Cortex of kidney (tissue), 1 donor: ENCODE results near the gene TACO1.

ENCODE experiments used
- DNase-seq: peaks from one replicate; lab custom pipeline; 2025; lab: John Stamatoyannopoulos, UW

Gene TACO1

DNA sequence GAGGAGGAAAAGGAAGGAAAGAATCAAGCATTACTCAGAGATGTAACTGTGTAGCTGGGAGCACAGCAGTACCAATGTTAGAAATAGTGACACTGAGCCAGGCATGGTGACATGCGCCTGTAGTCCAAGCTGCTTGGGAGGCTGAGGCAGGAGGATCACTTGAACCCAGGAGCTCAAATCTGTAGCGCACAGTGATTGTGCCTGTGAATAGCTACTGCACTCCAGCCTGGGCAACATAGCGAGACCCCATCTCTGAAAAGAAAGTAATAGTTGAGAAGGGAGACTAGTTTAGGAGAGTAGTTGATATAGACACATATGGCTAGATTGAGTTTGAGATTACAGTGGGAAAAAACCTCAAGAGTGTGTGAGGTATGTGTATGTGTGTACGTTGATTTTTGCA lies 39.3 kb downstream of the TACO1 start:
- no peak for DNase-seq

DNA sequence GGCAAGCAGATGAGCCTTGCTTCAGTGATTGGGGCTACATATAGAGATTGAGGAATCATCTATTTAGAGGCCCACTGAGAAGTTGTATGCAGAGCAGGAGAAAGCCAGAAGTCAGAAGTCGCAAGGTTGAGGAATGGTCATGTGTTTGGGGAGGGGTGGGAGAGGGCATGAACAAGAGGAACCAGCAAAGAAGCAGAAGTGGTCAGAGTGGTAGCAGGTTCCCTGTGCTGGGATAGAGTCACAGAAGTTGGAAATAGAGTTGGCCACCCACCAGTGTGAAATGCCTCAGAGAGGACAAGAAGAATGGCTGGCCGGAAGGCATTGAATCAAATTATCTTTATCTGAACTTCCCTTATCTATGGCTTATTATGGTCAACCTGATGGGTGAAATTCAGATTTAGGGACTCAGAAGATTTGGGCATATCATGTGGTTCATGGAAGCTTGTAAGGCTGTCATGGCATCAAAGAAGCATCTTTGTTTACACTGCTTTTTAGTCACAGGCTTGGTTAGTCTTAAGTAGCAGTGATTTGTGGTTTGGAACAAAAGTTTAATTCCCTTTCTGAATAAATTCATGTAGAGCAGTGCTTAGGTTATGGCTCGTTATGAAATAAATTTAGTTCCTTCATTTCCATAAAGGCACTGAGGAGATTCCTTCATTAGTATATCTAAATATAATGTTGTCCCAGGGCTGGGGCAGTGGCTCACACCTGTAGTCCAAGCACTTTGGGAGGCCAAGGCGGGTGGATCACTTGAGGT lies 41.2 kb downstream of the TACO1 start:
- DNase-seq: no peak

DNA sequence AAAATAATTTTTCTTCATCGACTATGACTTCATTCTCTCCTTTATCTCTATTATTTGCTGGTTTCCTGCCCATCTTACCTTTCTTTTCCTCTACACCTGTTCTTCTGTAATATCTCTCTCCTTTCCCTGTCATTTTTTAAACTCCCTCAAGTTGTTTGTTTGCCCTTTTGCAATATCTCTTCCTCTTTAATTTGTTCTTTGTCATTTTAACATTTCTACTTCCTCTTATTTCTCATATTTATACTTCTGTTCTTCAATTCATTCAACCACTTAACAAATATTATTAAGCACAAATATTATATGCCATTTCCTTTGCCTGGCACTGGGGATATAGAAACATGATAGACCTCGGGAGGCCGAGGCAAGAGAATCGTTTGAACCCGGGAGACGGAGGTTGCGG lies 44.2 kb downstream of the TACO1 start:
- no peak for DNase-seq

DNA sequence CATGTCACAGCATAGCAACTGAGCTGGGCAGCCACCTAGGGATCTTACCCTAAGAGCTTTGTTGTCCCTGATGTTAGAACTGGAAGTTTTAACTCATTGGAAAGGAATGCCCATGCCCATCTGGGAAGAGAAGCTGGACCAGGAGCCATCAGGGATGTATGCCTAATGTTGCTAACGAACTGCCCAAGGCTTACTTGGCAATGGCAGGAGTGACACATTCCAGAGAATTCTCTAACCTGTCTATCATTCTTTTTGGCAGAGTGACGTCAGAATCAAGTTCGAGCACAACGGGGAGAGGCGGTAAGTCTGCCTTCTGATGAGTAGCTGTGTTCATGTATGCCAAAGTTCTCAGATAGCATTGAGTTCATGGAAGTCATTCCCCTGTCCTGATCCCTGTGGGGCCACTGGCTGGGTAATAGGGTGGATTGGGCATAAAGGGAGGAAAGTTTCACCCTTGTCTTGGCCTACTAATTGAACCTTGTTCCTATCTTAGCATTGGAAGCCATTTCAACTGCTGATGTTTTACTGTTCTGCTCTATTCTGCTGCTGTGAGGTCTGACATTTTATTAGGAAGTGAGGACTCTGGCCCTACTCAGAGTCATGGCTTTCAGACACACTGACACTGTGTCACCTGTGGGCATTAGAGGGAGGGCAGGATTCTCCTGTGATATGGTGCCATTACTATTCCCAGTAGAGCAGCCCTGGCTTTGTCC lies 45.2 kb downstream of the TACO1 start:
- DNase-seq: no peak

DNA sequence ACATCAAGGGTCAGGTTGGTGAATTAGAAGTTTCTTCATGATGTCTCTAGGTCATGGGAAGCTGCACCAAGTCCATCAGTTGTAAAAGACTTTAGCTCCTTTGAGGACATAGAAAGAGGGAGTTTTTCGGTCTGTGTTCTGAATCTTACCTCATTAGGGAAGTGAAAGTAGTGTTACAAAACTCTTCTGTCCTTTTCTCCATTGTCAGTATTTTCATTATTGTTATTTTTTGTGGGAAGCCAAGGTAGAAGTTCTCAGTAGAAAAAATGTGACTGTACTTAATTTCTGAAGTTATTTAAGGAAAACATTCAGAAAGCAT lies 45.8 kb downstream of the TACO1 start:
- DNase-seq: no peak

DNA sequence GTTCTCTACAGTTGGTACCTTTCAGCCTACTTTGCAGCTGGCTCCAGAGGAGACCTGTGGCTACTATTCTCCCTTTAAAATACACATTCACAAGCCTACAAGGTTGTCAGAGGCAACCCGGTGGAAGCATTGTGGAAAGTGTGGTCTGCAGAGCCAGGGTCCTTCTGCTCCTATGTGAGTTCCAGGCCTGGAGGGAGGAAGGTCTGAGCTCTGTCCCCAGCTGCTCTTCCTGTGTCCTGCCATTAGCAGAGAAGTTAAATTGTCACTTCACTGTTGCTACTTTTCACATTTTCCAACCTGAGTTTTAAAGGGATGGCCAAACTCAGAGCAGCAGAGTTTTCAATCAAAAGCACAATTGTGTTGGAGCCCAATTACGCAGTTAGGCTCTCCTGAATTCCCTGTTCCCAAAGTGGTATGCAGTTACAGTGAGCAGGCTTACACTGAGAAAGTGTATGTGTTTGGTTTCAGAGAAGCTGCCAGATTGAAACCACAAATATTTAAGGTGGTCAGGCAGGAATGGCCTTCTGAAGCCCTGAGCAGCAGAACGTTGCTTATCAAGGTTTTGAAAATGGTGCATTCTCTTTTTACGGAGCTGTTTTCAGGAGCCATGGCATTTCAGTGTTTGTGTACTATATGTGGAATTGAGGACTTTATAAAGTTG lies 46.5 kb downstream of the TACO1 start:
- no peak for DNase-seq

DNA sequence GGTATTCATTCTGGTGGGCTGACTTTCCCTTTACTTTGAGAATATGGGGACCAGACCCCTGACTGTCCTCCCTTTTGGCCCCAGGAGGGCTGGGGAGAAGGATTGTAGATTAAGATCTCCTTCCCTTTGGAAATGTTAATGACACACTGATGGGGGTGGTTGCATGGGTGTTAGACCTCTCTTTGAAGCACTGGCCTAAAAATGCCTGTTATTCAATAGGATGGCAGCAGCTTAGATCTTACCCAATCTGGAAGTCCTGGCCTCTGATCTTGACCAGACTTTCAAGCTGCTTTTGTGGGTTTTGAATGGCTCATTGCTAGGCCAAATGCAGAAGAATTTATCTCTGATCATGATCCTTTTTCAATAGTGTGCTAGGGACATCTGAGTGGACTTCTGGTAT lies 47.2 kb downstream of the TACO1 start:
- DNase-seq: no peak

DNA sequence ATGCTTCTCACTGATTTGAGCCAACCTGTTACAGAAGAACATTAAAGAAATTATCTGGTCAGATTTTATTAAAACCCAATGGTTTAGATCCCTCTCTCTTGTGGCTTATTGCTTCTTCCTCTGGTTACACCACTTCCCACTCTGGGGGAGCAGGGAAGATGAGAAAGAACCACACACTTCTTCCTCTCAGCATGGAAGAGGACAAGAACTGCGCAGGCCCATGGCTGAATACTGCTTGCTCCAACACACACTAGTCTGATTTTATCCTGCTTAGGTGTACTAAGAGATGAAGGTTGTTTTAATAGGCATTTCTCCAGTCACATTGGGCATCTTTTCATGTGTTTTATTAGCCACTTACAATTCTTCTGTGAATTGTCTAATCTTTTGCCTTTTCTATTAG lies 49.1 kb downstream of the TACO1 start:
- DNase-seq: no peak

DNA sequence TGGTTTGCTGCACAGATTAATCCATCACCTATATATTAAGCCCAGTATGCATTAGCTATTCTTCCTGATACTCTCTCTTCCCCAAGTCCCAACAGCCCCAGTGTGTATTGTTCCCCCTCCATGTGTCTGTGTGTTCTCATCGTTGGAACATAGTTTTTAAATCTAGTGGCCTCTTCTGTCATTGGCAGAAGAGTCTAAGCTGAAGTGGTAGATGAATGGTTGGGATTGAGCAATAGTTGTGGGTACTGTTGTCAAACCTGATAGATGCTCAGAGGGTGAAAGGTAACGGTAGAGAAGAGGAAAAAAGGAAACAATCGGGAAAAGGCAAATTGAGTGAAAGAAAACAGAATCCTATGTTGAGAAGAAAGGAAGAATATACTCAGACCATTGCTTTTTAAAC lies 51.4 kb downstream of the TACO1 start:
- no peak for DNase-seq

DNA sequence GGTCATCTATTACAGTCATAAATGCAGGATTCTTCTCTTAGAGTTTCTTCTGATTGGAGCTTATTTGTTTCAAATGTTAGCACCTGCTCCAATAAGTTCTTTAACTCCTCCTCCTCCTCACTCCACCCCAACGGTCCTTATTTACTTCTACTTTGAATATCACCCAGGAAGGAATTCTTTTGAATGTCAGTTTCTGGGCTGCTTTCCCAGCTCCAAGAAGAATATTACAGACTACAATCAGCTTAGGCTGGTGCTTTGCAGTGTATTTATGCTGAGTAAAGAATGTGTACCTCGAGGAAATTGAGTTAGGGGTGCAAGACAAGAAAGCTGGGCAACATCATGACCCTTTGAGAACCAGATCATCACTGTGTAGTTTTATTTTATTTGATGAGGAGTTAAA lies 52.4 kb downstream of the TACO1 start:
- DNase-seq: no peak

DNA sequence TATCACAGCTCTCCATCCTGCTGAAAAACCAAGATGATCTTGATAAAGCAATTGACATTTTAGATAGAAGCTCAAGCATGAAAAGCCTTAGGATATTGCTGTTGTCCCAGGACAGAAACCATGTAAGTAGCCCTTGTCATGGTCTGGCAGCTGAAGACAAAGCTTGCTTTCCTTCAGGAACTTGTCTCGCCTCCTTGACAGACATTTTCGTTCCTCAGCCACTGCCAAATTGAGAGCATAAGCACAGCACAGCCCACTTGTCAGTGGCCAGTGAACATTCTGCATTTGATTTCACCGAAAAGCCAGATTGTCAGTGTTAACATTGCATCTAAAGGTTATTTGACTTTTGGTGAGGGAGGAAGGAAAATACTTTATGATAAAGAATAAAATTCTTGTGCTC lies 57.1 kb downstream of the TACO1 start:
- DNase-seq: no peak
